GM10248 (cell line): ENCODE data around the gene MYPN.

Source experiments
- CTCF ChIA-PET: fragments of 300-600 bp; sonication (Branson Sonifier 250); formaldehyde crosslinking; extraction: SDS; loops from one replicate; lab custom pipeline; 2021; ENCODE audit warnings: antibody characterized with exemption; lab: Yijun Ruan, JAX
- POLR2A ChIA-PET: fragments of 350-650 bp; sonication (Branson Sonifier 250); formaldehyde crosslinking; extraction: SDS; loops from one replicate; lab custom pipeline; 2020; ENCODE audit warnings: antibody characterized with exemption; lab: Yijun Ruan, JAX
- DNase-seq: peaks from one replicate; pipeline ENCODE4 v3.0.0; 2012; ENCODE audit errors: extremely low spot score
- TF ChIP-seq, protein P1 (sequence below): IDR thresholded peaks from 2 replicates; pipeline ENCODE4 v1.5.1; 2012; ENCODE audit warnings: mild to moderate bottlenecking, low read depth; ENCODE audit errors: extremely low read depth, missing control alignments, control extremely low read depth

MYPN gene

DNA sequence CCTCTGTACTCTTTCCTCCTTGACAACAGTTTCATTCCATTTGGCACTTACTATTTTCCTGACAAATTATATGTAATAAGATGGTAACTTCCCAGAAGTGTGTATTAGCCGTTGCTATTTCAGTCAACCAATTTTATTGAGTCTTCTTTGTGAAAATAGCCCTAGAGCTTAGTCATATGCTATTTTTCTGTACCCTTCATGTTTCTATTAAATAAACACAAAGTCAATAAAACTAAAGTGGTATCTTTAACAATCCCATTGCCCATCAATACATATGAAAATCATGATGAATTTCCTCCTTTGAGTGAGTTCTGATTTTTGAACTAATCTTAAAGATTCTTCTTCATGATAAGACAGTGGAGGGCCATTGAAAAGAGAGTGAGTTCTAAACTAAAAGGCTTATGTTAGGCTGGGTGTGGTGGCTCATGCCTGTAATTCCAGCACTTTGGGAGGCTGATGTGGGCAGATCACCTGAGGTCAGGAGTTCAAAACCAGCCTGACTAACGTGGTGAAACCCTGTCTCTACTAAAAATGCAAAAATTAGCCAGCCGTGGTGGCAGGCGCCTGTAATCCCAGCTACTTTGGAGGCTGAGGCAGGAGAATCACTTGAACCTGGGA lies 5.9 kb upstream of the MYPN start:
- ChIA-PET CTCF (no interaction called here), POLR2A (no interaction called here)
- TF ChIP-seq, protein P1, sequence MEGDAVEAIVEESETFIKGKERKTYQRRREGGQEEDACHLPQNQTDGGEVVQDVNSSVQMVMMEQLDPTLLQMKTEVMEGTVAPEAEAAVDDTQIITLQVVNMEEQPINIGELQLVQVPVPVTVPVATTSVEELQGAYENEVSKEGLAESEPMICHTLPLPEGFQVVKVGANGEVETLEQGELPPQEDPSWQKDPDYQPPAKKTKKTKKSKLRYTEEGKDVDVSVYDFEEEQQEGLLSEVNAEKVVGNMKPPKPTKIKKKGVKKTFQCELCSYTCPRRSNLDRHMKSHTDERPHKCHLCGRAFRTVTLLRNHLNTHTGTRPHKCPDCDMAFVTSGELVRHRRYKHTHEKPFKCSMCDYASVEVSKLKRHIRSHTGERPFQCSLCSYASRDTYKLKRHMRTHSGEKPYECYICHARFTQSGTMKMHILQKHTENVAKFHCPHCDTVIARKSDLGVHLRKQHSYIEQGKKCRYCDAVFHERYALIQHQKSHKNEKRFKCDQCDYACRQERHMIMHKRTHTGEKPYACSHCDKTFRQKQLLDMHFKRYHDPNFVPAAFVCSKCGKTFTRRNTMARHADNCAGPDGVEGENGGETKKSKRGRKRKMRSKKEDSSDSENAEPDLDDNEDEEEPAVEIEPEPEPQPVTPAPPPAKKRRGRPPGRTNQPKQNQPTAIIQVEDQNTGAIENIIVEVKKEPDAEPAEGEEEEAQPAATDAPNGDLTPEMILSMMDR = no peak

DNA sequence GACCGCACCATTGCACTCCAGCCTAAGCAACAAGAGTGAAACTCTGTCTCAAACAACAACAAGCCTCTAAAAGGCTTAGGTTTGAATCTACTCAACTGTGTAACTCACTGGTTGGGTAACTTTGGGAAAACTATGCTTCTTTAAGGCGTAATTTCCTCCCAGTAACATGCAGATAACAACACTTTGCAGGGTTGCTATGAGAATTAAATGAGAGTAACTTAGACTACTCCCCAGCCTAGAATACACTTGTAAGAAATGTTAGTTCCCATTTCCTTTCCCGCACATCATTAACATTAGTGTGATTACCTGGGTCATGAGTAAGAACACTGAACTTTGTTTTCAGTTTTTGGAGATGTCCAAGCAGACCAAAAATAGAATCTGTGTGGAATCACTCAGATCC lies 5.4 kb upstream of the MYPN start:
- POLR2A ChIA-PET = no interaction called here
- TF ChIP-seq, protein P1 = no peak
- CTCF ChIA-PET = no interaction called here
- DNase-seq = no peak

More for the DNA sequence above, 5.9 kb upstream of the MYPN start:
- DNase-seq = no peak

DNA sequence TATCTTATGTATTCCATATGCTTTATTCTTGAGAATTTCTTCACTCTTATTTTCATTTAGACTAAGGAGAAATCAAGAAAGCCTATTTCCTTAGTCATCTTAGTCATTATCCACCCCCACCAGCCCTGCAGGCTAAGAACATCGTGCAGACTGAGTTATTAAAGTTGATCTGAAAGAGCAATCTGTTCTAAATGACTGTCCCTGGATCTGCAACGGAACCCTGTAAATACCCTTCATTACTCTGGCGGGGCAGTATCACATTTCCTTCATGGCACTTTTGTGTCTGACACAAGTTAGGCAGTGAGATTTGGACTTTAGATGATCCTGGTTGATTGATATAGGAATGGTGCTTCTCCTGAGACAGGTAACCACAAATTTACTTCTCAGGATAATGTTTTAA lies 3.5 kb upstream of the MYPN start:
- ChIA-PET POLR2A (no interaction called here), CTCF (interaction anchor here (0.9 kb wide), 1 partner anchor 51 kb away, joined by 3 read pairs; no protein-coding TSS in a partner anchor)
- DNase-seq = no peak
- TF ChIP-seq, protein P1 = no peak

DNA sequence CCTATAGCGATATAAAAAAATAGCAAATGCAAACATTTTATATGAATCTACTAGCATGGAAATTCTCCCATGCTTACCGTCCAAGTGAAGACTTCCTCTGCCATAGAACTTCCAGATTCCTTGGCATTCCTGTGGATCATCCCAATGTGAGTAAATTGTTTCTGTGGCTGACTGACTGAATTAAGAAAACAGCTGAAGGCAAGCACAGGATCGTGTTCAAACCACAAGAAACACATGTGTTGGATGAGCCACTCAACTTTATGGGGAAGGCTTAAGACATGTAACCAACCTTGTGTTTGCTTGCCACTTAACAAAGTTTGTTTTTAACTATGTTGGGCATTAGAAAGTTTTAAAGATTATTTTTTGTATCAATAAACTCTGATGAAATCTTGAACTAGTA lies 2.6 kb upstream of the MYPN start:
- no peak for DNase-seq
- TF ChIP-seq, protein P1 = no peak
- ChIA-PET POLR2A (no interaction called here), CTCF (interaction anchor here (1.1 kb wide), 1 partner anchor 46 kb away, joined by 4 read pairs; no protein-coding TSS in a partner anchor)

DNA sequence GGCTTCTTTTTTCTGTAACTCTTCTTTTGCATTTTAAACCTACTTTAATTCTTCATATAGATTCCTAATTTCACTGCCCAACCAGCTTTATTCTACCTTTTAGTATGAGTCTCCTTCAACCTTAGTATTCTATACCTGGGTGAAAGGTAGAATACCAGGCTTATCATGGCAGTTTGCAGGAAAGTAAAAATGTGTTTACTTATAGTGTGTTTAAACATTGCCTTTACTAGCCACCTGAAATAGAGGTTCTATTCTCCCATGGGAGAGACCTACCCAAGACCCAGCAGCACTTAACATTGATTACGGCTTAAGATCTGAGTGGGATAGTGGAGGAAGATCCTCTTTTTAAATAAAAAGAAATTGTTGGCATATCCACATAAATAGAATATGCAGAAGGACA lies 1.6 kb upstream of the MYPN start:
- DNase-seq = no peak
- CTCF ChIA-PET = interaction anchor here (1.1 kb wide), 1 partner anchor 45 kb away, joined by 4 read pairs; no protein-coding TSS in a partner anchor
- POLR2A ChIA-PET = no interaction called here
- TF ChIP-seq, protein P1 = no peak

DNA sequence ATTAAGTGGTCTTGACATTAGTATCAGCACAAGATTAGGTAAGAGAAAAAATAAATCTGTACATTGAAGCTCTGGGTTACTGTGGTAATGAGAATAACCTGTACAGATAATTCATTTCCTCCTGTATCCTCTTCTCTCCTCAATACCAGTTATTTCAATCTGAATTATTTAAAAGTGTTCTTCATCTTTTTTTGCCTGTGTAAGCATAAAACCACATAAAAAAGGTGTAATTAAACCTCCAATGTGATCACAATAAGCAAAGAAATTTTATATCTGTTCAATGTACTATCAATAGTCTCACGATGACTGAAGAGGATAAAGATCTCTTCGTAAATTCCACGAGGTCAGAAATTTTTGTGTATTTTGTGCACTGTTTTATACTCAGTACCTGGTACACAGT lies 1.2 kb upstream of the MYPN start:
- ChIA-PET CTCF (no interaction called here), POLR2A (no interaction called here)
- TF ChIP-seq, protein P1 = no peak
- no peak for DNase-seq

DNA sequence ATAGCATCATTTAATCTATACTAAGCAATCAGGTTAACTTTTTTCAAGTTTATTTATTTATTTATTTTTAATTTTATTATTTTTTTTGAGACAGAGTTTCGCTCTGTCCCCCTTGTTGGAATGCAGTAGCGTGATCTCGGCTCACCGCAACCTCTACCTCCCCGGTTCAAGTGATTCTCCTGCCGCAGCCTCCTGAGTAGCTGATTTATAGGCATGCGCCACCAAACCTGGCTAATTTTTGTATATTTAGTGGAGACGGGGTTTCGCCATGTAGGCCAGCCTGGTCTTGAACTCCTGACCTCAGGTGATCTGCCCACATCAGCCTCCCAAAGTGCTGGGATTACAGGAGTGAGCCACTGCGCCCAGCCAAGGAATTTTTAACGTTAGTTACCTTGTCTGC lies 635 bp upstream of the MYPN start:
- TF ChIP-seq, protein P1 = no peak
- DNase-seq = no peak
- ChIA-PET POLR2A (no interaction called here), CTCF (interaction anchor here (0.8 to 1.5 kb wide), 3 partner anchors 7 to 17 kb away, joined by 3 to 5 read pairs (median 3); no protein-coding TSS in a partner anchor)
